Vagina (tissue), 2 donors: ENCODE data around the gene RFX4. TPM values are rescaled to one million over a fixed set of nuclear protein-coding genes. Genes with fewer than 3 reads are reported as not detected.
"Not testable (repeated sequence)": the region's sequence is repeated elsewhere in the genome, so short reads cannot be mapped to it uniquely, and the experiment has no call there.

Source experiments
- DNase-seq, 2 donors: peaks; one replicate each; pipeline ENCODE4 v3.0.0-alpha.2; 2017; ENCODE audit errors: extremely low spot score in 2 of 2
- H3K27ac ChIP-seq: fragments of 200-600 bp; sonication (generic); one replicate; pipeline ENCODE4 v1.5.1; 2019
- H3K27me3 ChIP-seq: fragments of 200-600 bp; sonication (generic); one replicate; pipeline ENCODE4 v1.5.1; 2019
- H3K36me3 ChIP-seq, 2 donors: fragments of 200-600 bp; sonication (generic); one replicate each; pipeline ENCODE4 v1.5.1; 2017 to 2019
- H3K4me1 ChIP-seq: fragments of 200-600 bp; sonication (generic); one replicate; pipeline ENCODE4 v1.5.1; 2019
- H3K4me3 ChIP-seq, 2 donors: fragments of 200-600 bp; sonication (generic); 1 replicate in 1 of 2; 2 replicates in 1 of 2; pipeline ENCODE4 v1.5.1; 2016 to 2019
- H3K9me3 ChIP-seq: fragments of 200-600 bp; sonication (generic); one replicate; pipeline ENCODE4 v1.5.1; 2019
- CTCF ChIP-seq, 3 experiments: fragments of 450-650 bp in 2 of 3; fragments of 200-600 bp in 1 of 3; sonication (generic) in 1 of 3; IDR thresholded peaks; one replicate each; pipeline ENCODE4 v1.5.1; 2017 to 2019; ENCODE audit warnings: antibody characterized with exemption in 3 of 3, mild to moderate bottlenecking in 2 of 3, moderate library complexity in 2 of 3
- POLR2A ChIP-seq, 2 donors: fragments of 450-650 bp; IDR thresholded peaks; one replicate each; pipeline ENCODE4 v1.6.1; 2017; ENCODE audit warnings: antibody characterized with exemption in 2 of 2, mild to moderate bottlenecking in 2 of 2, moderate library complexity in 2 of 2
- POLR2AphosphoS5 ChIP-seq, 2 donors: sonication (generic); formaldehyde crosslinking; IDR thresholded peaks; one replicate each; pipeline ENCODE4 v1.9.0; 2017; ENCODE audit warnings: antibody characterized with exemption in 2 of 2, mild to moderate bottlenecking in 2 of 2, low read depth in 1 of 2; ENCODE audit not compliant: insufficient read depth in 1 of 2
- intact Hi-C: fragments of 100-400 bp; cut with DNase I; formaldehyde crosslinking; loops from one replicate; pipeline ENCODE4 v1.15.1; 2023
- total RNA-seq: library from RNA; depleted of rRNA; stranded (reverse); fragments of >200 nt; gene quantifications from one replicate; pipeline ENCODE4 v1.2.3, GENCODE V29; 2016

The RFX4 gene
- total RNA-seq, 1 donor from 2014 or later: not detected

- Histone ChIP-seq H3K4me1 (no peaks in the 10 kb centered on the region), H3K4me3 (no peak overlapping the region), H3K27ac (no peak overlapping the region), H3K36me3 (no peaks in the 10 kb centered on the region), H3K27me3 (no peaks in the 10 kb centered on the region), H3K9me3 (no peaks in the 10 kb centered on the region)
- TF ChIP-seq POLR2AphosphoS5 (IDR thresholded peaks at IDR 0.05; ENCODE audit: insufficient read depth in 1 of 2, low read depth in 1 of 2): no peak
- TF ChIP-seq CTCF (IDR thresholded peaks at IDR 0.05): no peak
- TF ChIP-seq POLR2A (IDR thresholded peaks at IDR 0.05): no peak
- DNase-seq: no peak
- intact Hi-C loops: no loop called here
These were observed 22.4 kb downstream of the RFX4 start for GRCh38 chr12:106605254-106605653.

DNA sequence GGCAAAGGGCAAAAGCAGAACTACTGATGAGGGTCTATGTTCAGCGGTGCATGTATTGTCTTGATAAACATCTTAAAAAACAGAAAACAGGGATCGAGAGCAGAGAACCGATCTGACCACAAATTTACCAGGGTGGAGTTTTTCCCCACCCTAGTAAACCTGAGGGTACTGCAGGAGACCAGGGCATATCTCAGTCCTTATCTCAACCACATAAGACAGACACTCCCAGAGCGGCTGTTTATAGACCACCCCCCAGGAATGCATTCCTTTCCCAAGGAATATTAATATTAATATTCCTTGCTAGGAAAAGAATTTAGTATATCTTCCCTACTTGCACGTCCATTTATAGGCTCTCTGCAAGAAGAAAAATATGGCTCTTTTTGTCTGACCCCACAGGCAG lies 37.8 kb downstream of the RFX4 start:
- H3K27ac ChIP-seq, H3K4me1 ChIP-seq, H3K36me3 ChIP-seq, intact Hi-C loops, H3K27me3 ChIP-seq, DNase-seq, H3K9me3 ChIP-seq, H3K4me3 ChIP-seq: not testable (repeated sequence)

GRCh38 chr12:106625976-106626375 lies 43.2 kb downstream of the RFX4 start:
- intact Hi-C loops: no loop called here
- Histone ChIP-seq H3K27ac (no peak overlapping the region), H3K9me3 (no peaks in the 10 kb centered on the region), H3K36me3 (no peaks in the 10 kb centered on the region), H3K4me3 (no peak overlapping the region), H3K27me3 (no peaks in the 10 kb centered on the region), H3K4me1 (no peaks in the 10 kb centered on the region)
- DNase-seq: no peak
- TF ChIP-seq POLR2A (IDR thresholded peaks at IDR 0.05): no peak
- no peak for TF ChIP-seq POLR2AphosphoS5 (IDR thresholded peaks at IDR 0.05; ENCODE audit: insufficient read depth in 1 of 2, low read depth in 1 of 2)
- TF ChIP-seq CTCF (IDR thresholded peaks at IDR 0.05): no peak

DNA sequence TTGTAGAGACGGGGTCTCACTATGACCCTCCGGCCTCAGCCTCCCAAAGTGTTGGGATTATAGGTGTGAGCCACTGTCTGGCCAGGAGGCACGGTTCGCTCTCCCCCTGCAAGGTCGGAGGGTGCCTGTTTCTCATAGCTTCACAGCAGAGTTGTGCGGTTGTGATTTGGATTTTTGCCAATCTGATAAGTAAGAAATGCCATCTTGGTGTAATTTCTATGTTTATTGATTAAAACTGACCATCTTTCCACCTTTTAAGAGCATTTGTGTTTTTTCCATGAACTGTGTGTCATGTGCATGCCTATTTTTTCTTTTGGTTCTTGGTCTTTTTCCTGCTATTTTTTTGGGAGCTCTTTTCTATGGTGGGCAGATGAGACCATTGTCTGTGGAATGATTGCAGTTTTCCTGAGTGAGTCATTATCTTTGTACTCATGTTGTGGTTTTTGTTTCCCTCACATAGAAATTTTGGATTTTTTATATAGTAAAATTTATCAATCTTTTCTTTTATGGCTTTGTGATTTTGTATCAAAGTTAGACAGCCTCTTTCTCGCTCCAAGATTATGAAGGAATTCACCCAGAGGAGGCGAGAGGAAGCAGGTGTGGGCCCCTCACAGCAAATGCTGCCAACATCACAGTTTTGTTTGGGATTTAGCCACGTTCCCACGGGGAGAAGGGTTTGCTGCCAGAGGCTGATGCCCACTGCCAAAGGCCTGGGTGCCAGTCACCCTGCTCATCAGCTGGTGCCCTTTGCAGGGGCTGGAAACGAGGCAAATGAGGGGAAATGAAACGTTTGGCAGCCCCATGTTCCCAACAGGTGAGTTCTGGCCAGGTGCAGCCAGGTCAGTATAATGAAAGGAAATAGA lies 47.2 kb downstream of the RFX4 start:
- no peaks in the 10 kb centered on the region for H3K27me3 ChIP-seq
- no peak overlapping the region for H3K4me3 ChIP-seq
- intact Hi-C loops: no loop called here
- no peaks in the 10 kb centered on the region for H3K36me3 ChIP-seq
- H3K27ac ChIP-seq: no peak overlapping the region
- TF ChIP-seq POLR2A (IDR thresholded peaks at IDR 0.05) (no peak), CTCF (IDR thresholded peaks at IDR 0.05) (no peak), POLR2AphosphoS5 (IDR thresholded peaks at IDR 0.05; ENCODE audit: insufficient read depth in 1 of 2, low read depth in 1 of 2) (no peak)
- H3K4me1 ChIP-seq: no peaks in the 10 kb centered on the region
- no peaks in the 10 kb centered on the region for H3K9me3 ChIP-seq
- no peak for DNase-seq

DNA sequence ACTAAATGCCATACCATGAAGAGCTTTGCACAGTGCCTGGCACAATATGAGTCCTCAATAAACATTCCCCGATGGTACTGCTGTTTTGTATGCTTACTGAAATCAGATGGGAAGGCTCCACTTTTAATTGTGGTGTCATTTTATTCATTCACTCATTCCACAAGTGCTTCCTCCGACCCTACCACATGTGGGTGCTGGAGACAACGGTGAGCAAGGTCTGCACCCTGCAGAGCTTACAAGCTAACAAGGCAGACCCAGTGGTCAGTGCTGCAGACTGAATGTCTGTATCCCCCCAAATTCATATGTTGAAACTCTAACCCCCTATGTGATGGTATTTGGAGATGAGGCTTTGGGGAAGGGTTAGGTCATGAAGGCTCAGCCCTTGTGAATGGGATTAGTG lies 48.3 kb downstream of the RFX4 start:
- no peak for DNase-seq
- no peaks in the 10 kb centered on the region for H3K4me1 ChIP-seq
- intact Hi-C loops: no loop called here
- TF ChIP-seq POLR2A (IDR thresholded peaks at IDR 0.05): no peak
- H3K27me3 ChIP-seq: no peaks in the 10 kb centered on the region
- H3K36me3 ChIP-seq: no peaks in the 10 kb centered on the region
- H3K27ac ChIP-seq: no peak overlapping the region
- H3K9me3 ChIP-seq: no peaks in the 10 kb centered on the region
- no peak overlapping the region for H3K4me3 ChIP-seq

DNA sequence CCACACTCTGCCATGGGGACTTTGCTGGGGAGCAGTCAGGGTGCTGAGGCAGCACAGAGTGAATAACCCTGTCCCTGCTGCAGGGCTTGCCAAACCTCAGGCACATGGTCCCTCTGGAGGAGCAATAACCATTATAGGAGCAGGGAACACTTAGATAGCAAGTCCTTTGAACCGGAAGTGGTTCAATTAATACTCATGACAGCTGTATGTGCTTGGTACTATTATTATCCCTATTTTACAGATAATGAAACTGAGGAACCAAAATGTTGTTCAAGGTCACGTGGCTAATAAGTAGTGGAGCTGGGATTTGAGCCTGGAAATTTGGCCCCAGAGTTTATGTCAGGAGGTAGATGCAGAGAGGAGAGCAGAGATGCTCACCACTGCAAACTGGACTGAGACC lies 49.0 kb downstream of the RFX4 start:
- H3K9me3 ChIP-seq: no peaks in the 10 kb centered on the region
- intact Hi-C loops: no loop called here
- H3K4me1 ChIP-seq: no peaks in the 10 kb centered on the region
- no peak for DNase-seq
- no peak overlapping the region for H3K4me3 ChIP-seq
- TF ChIP-seq POLR2A (IDR thresholded peaks at IDR 0.05) (no peak), CTCF (IDR thresholded peaks at IDR 0.05) (no peak), POLR2AphosphoS5 (IDR thresholded peaks at IDR 0.05; ENCODE audit: insufficient read depth in 1 of 2, low read depth in 1 of 2) (no peak)
- no peaks in the 10 kb centered on the region for H3K36me3 ChIP-seq
- no peak overlapping the region for H3K27ac ChIP-seq
- H3K27me3 ChIP-seq: no peaks in the 10 kb centered on the region
